Prostate gland (tissue), 2 donors: Measurements from ENCODE around the gene MYH1.

Experiments used
- CTCF ChIP-seq, 4 experiments: fragments of 200-600 bp in 2 of 4; fragments of 450-650 bp in 2 of 4; sonication (generic) in 2 of 4; IDR thresholded peaks; 1 replicate in 3 of 4; 2 replicates in 1 of 4; pipeline ENCODE4 v1.5.1; 2016 to 2019; ENCODE audit warnings: antibody characterized with exemption in 4 of 4, mild to moderate bottlenecking in 2 of 4, moderate library complexity in 2 of 4
- POLR2A ChIP-seq: fragments of 450-650 bp; IDR thresholded peaks from one replicate; pipeline ENCODE4 v1.6.1; 2016; ENCODE audit warnings: antibody characterized with exemption, mild to moderate bottlenecking

- TF ChIP-seq POLR2A, result no peak
- no peak for TF ChIP-seq CTCF (IDR thresholded peaks at IDR 0.05)
Measured at GRCh38 chr17:10477701-10478100, 40.6 kb downstream of the MYH1 start.
